GM23338 (cell line): Measurements from ENCODE around the gene MICAL1. TPM values are rescaled to one million over a fixed set of nuclear protein-coding genes. Genes with fewer than 3 reads are reported as not detected.

Source experiments
- CREB1 ChIP-seq: fragments of 250-450 bp; sonication (Bioruptor Pico); IDR thresholded peaks from 2 replicates; pipeline ENCODE4 v1.5.0; 2020; ENCODE audit warnings: low read depth, mild to moderate bottlenecking, moderate library complexity
- CTCF ChIP-seq, 2 experiments: fragments of 200-600 bp in 1 of 2; sonication (generic) in 1 of 2; conservative IDR thresholded peaks; 2 replicates each; pipeline versions ENCODE4 v1.5.1 to v1.6.1; 2016 to 2017; ENCODE audit warnings: antibody characterized with exemption in 2 of 2, low read depth in 2 of 2, mild to moderate bottlenecking in 2 of 2, moderate library complexity in 1 of 2
- EZH2 ChIP-seq: fragments of 200-600 bp; sonication (generic); IDR thresholded peaks from one replicate; pipeline ENCODE4 v1.8.0; 2017; ENCODE audit warnings: antibody characterized with exemption, mild to moderate bottlenecking, low read depth; ENCODE audit not compliant: unreplicated experiment
- EZH2phosphoT487 ChIP-seq: fragments of 200-600 bp; sonication (generic); IDR thresholded peaks from one replicate; pipeline ENCODE4 v1.8.1; 2018; ENCODE audit warnings: antibody characterized with exemption; ENCODE audit not compliant: unreplicated experiment
- JUNB ChIP-seq: IDR thresholded peaks from one replicate; pipeline ENCODE4 v1.6.1; 2016; ENCODE audit warnings: antibody characterized with exemption; ENCODE audit not compliant: unreplicated experiment
- ZNF331 ChIP-seq: fragments of 250-450 bp; sonication (Bioruptor Pico); IDR thresholded peaks from 2 replicates; pipeline ENCODE4 v1.5.0; 2020; ENCODE audit warnings: low read depth, mild to moderate bottlenecking, moderate library complexity
- ZNF462 ChIP-seq: fragments of 250-450 bp; sonication (Bioruptor Pico); IDR thresholded peaks from 2 replicates; pipeline ENCODE4 v1.5.0; 2020; ENCODE audit warnings: mild to moderate bottlenecking, moderate library complexity
- polyA plus RNA-seq: library from polyadenylated mRNA; unstranded; fragments of >200 nt; fragmentation: Nextera tagmentation; extraction: Ambion mirVana; gene quantifications from 2 replicates; pipeline ENCODE4 v1.2.1, GENCODE V29; 2016
- total RNA-seq: library from RNA; depleted of rRNA; stranded (reverse); fragments of >200 nt; shearing (Covaris generic); gene quantifications from 2 replicates; pipeline ENCODE4 v1.2.3, GENCODE V29; 2014

The MICAL1 gene
- total and polyA plus RNA-seq, 2 experiments from 2014 or later = 27.8 to 77.8 TPM

- TF ChIP-seq ZNF462 (CRISPR knock-in tag) = no peak
- TF ChIP-seq CTCF (conservative IDR thresholded peaks at IDR 0.05; ENCODE audit: low read depth in 2 of 2) = no peak
- TF ChIP-seq CREB1 (CRISPR knock-in tag) = no peak
- no peak for TF ChIP-seq ZNF331 (CRISPR knock-in tag)
- TF ChIP-seq JUNB = no peak
- TF ChIP-seq EZH2 = no peak
- no peak for TF ChIP-seq EZH2phosphoT487
Measured at GRCh38 chr6:109456710-109457561, 1.4 kb upstream of the MICAL1 start (continued).
